AG04450 (cell line): Measurements from ENCODE around the gene SLC22A23. TPM values are rescaled to one million over a fixed set of nuclear protein-coding genes. Genes with fewer than 3 reads are reported as not detected.

Source experiments
- CTCF ChIA-PET: fragments of 300-600, 350-600 bp; formaldehyde crosslinking; extraction: SDS; loops from one replicate; lab custom pipeline; 2022; ENCODE audit warnings: antibody characterized with exemption, inconsistent platforms; lab: Charles Lee
- POLR2A ChIA-PET: fragments of 350-600 bp; formaldehyde crosslinking; extraction: SDS; loops from one replicate; lab custom pipeline; 2021; ENCODE audit warnings: antibody characterized with exemption, inconsistent platforms; lab: Yijun Ruan, JAX
- DNase-seq: peaks from one replicate; pipeline ENCODE4 v3.0.0-alpha.2; 2011; ENCODE audit warnings: low read depth, low spot score
- H3K27ac ChIP-seq: one replicate; pipeline ENCODE4 v1.5.1; 2012; ENCODE audit warnings: low read depth, low read length, control low read depth
- H3K27me3 ChIP-seq: one replicate; pipeline ENCODE4 v1.6.0; 2012; ENCODE audit warnings: low read length; ENCODE audit not compliant: control insufficient read depth, insufficient read depth
- H3K4me3 ChIP-seq: 2 replicates; pipeline ENCODE4 v1.5.1; 2011; ENCODE audit warnings: mild to moderate bottlenecking, low read depth, low read length, control low read depth
- H3K9me3 ChIP-seq: 2 replicates; pipeline ENCODE4 v1.5.1; 2012; ENCODE audit warnings: low read length; ENCODE audit not compliant: control insufficient read depth, insufficient read depth
- polyA plus RNA-seq: library from polyadenylated mRNA; depleted of rRNA; stranded (reverse); fragments of >200 nt; gene quantifications from 2 replicates; pipeline ENCODE4 v1.2.3, GENCODE V29; 2011
- TF ChIP-seq, protein P1 (sequence below): IDR thresholded peaks from 2 replicates; pipeline ENCODE4 v1.5.1; 2011; ENCODE audit warnings: low read depth, low read length, control low read depth, inconsistent platforms

Gene SLC22A23
- polyA plus RNA-seq, 1 experiment, result not detected

GRCh38 chr6:3368685-3369084, 88.2 kb downstream of the SLC22A23 start:
- Histone ChIP-seq H3K4me3 (no peak overlapping the region), H3K27me3 (peaks cover 30% of the 10 kb centered on the region), H3K27ac (no peak overlapping the region), H3K9me3 (no peaks in the 10 kb centered on the region)
- no peak for DNase-seq
- TF ChIP-seq, protein P1, sequence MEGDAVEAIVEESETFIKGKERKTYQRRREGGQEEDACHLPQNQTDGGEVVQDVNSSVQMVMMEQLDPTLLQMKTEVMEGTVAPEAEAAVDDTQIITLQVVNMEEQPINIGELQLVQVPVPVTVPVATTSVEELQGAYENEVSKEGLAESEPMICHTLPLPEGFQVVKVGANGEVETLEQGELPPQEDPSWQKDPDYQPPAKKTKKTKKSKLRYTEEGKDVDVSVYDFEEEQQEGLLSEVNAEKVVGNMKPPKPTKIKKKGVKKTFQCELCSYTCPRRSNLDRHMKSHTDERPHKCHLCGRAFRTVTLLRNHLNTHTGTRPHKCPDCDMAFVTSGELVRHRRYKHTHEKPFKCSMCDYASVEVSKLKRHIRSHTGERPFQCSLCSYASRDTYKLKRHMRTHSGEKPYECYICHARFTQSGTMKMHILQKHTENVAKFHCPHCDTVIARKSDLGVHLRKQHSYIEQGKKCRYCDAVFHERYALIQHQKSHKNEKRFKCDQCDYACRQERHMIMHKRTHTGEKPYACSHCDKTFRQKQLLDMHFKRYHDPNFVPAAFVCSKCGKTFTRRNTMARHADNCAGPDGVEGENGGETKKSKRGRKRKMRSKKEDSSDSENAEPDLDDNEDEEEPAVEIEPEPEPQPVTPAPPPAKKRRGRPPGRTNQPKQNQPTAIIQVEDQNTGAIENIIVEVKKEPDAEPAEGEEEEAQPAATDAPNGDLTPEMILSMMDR, result no peak
- CTCF ChIA-PET, result no interaction called here
- POLR2A ChIA-PET, result no interaction called here

DNA sequence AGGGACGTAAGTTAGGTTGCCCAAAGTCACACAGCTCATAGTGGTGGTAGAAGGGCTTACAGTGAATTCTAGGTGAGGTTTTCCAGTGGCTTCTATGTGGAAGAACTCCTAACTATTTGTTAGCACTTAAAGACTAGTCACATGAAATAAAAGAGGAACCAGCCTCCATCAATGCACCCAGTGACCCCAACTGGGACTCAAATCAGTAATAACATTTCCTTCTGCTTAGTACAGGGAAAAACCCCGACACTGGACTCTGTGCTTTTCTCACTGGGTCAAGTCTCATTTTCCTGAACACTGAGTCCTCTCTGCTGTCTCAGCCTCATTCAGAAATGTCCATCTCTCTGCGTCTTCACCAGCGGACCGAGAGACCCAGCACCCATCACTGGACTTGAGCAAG, 89.2 kb downstream of the SLC22A23 start:
- Histone ChIP-seq H3K4me3 (no peak overlapping the region), H3K27me3 (peaks cover 31% of the 10 kb centered on the region), H3K27ac (no peak overlapping the region), H3K9me3 (no peaks in the 10 kb centered on the region)
- TF ChIP-seq, protein P1, result no peak
- ChIA-PET CTCF (no interaction called here), POLR2A (no interaction called here)
- no peak for DNase-seq

GRCh38 chr6:3366596-3367413, 90.0 kb downstream of the SLC22A23 start:
- TF ChIP-seq, protein P1, result no peak
- no peak for DNase-seq
- no peaks in the 10 kb centered on the region for H3K9me3 ChIP-seq
- no peak overlapping the region for H3K27ac ChIP-seq
- no peak overlapping the region for H3K4me3 ChIP-seq
- ChIA-PET CTCF (no interaction called here), POLR2A (no interaction called here)
- peaks cover 29% of the 10 kb centered on the region for H3K27me3 ChIP-seq

DNA sequence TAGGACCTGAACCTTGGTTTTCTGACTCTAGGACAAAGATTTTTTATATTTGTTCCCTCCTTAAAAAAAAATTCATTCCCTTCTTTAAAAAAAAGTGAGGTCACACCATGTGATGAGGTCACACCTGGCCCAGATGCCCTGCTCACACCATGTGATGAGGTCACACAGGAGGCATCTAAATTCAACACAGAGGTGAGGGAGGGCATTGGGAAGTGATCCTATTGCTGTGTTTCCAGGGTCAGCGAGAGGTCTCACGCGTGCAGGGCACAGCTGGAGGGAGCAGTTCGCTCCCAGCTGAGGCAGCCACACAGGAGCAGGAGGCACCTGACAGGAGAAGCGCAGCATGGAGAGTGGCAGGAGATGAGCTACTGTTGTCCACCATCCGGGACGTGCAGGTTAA, 92.5 kb downstream of the SLC22A23 start:
- no peak for DNase-seq
- Histone ChIP-seq H3K27me3 (peaks cover 25% of the 10 kb centered on the region), H3K4me3 (no peak overlapping the region), H3K27ac (no peak overlapping the region), H3K9me3 (no peaks in the 10 kb centered on the region; the same call in 1 of the 2 replicates)
- TF ChIP-seq, protein P1, result no peak
- ChIA-PET POLR2A (no interaction called here), CTCF (no interaction called here)

DNA sequence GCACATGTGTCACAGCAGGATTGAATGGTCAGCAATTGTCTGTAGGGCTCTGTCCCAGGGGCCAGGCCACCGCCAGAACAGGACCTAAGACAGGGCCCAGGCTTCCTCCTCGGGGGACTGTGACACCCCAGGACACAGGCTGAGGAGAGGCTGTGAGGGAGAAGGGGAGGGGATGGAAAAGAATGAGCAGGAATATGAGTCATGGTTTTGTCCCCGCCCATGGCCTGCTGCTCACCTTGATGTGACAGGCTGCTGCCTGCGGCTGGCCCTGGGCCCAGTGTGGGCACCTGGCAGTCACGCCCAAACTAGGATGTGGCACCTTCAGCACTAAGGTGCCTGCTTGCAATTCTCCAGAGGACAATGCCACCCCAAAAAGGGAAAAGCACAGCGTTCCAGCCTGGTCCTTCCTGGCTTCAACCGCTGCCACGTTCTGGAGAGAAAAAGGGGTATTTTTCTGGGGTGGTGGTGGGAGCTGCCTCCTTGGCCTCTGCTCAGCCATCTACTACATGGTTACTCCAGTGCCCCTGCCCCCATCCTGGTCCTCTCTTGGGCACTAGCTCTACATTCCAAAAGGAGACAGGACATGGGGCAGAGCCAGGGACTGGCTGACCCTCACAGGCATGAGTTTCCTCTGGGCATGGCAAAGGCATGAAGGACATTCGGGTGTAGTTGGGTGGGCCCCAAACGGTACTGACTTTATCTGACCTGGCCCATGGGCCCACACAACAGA, 93.4 kb downstream of the SLC22A23 start:
- H3K9me3 ChIP-seq, result no peaks in the 10 kb centered on the region; the same call in 1 of the 2 replicates
- no peak overlapping the region for H3K4me3 ChIP-seq
- POLR2A ChIA-PET, result no interaction called here
- TF ChIP-seq, protein P1, result no peak
- CTCF ChIA-PET, result interaction anchor here (0.6 kb wide), 1 partner anchor 798 kb away, joined by 3 read pairs; no protein-coding TSS in a partner anchor
- no peak for DNase-seq
- H3K27ac ChIP-seq, result no peak overlapping the region
- H3K27me3 ChIP-seq, result peaks cover 23% of the 10 kb centered on the region
